IPS-18a (cell line): ENCODE results near the gene GPER1.

Source experiments
- H3K27ac ChIP-seq: one replicate; pipeline ENCODE4 v1.5.1; 2013; ENCODE audit warnings: low read length
- H3K27me3 ChIP-seq: one replicate; pipeline ENCODE4 v1.6.1; 2013; ENCODE audit warnings: mild to moderate bottlenecking, low read length; ENCODE audit not compliant: control insufficient read depth, insufficient read depth
- H3K36me3 ChIP-seq: one replicate; pipeline ENCODE4 v1.6.1; 2013; ENCODE audit warnings: low read depth, low read length; ENCODE audit not compliant: control insufficient read depth
- H3K4me1 ChIP-seq: one replicate; pipeline ENCODE4 v1.6.1; 2013; ENCODE audit warnings: low read depth, low read length; ENCODE audit not compliant: control insufficient read depth
- H3K4me3 ChIP-seq: one replicate; pipeline ENCODE4 v1.5.1; 2013; ENCODE audit warnings: low read length
- H3K9ac ChIP-seq: one replicate; pipeline ENCODE4 v1.6.1; 2013; ENCODE audit warnings: mild to moderate bottlenecking, low read length, moderate library complexity
- H3K9me3 ChIP-seq: one replicate; pipeline ENCODE4 v1.6.1; 2013; ENCODE audit warnings: low read depth, low read length; ENCODE audit not compliant: control insufficient read depth

The GPER1 gene

GRCh38 chr7:1123715-1124114 lies 35.8 kb downstream of the GPER1 start:
- H3K27me3 ChIP-seq: no peaks in the 10 kb centered on the region
- no peaks in the 10 kb centered on the region for H3K9me3 ChIP-seq
- no peak overlapping the region for H3K27ac ChIP-seq
- H3K36me3 ChIP-seq: peaks cover 13% of the 10 kb centered on the region
- H3K4me3 ChIP-seq: no peak overlapping the region
- no peaks in the 10 kb centered on the region for H3K4me1 ChIP-seq
- H3K9ac ChIP-seq: no peak overlapping the region

- Histone ChIP-seq H3K36me3 (peaks cover 13% of the 10 kb centered on the region), H3K27ac (no peak overlapping the region), H3K9ac (no peak overlapping the region), H3K27me3 (no peaks in the 10 kb centered on the region), H3K4me1 (no peaks in the 10 kb centered on the region), H3K4me3 (no peak overlapping the region), H3K9me3 (no peaks in the 10 kb centered on the region)
Measured at GRCh38 chr7:1124164-1124563, 36.3 kb downstream of the GPER1 start.

GRCh38 chr7:1124816-1125602 lies 37.1 kb downstream of the GPER1 start:
- peaks cover 13% of the 10 kb centered on the region for H3K36me3 ChIP-seq
- no peak overlapping the region for H3K9ac ChIP-seq
- no peaks in the 10 kb centered on the region for H3K4me1 ChIP-seq
- H3K27me3 ChIP-seq: no peaks in the 10 kb centered on the region
- H3K4me3 ChIP-seq: no peak overlapping the region
- H3K27ac ChIP-seq: no peak overlapping the region
- H3K9me3 ChIP-seq: no peaks in the 10 kb centered on the region

GRCh38 chr7:1125603-1125969 lies 37.7 kb downstream of the GPER1 start:
- no peaks in the 10 kb centered on the region for H3K4me1 ChIP-seq
- H3K27ac ChIP-seq: no peak overlapping the region
- no peak overlapping the region for H3K9ac ChIP-seq
- H3K4me3 ChIP-seq: no peak overlapping the region
- H3K27me3 ChIP-seq: no peaks in the 10 kb centered on the region
- H3K9me3 ChIP-seq: no peaks in the 10 kb centered on the region
- peaks cover 13% of the 10 kb centered on the region for H3K36me3 ChIP-seq

GRCh38 chr7:1127001-1127400 lies 39.1 kb downstream of the GPER1 start:
- Histone ChIP-seq H3K27ac (no peak overlapping the region), H3K27me3 (no peaks in the 10 kb centered on the region), H3K4me1 (no peaks in the 10 kb centered on the region), H3K4me3 (no peak overlapping the region), H3K9ac (no peak overlapping the region), H3K36me3 (peaks cover 13% of the 10 kb centered on the region), H3K9me3 (no peaks in the 10 kb centered on the region)

GRCh38 chr7:1129431-1129830 lies 41.5 kb downstream of the GPER1 start:
- Histone ChIP-seq H3K4me3 (no peak overlapping the region), H3K27ac (no peak overlapping the region), H3K9ac (no peak overlapping the region), H3K27me3 (no peaks in the 10 kb centered on the region), H3K4me1 (no peaks in the 10 kb centered on the region), H3K36me3 (peaks cover 13% of the 10 kb centered on the region), H3K9me3 (no peaks in the 10 kb centered on the region)

GRCh38 chr7:1130021-1130990 lies 42.4 kb downstream of the GPER1 start:
- Histone ChIP-seq H3K9ac (no peak overlapping the region), H3K9me3 (no peaks in the 10 kb centered on the region), H3K27me3 (no peaks in the 10 kb centered on the region), H3K4me1 (no peaks in the 10 kb centered on the region), H3K27ac (no peak overlapping the region), H3K36me3 (peaks cover 13% of the 10 kb centered on the region), H3K4me3 (no peak overlapping the region)

- Histone ChIP-seq H3K4me3 (no peak overlapping the region), H3K36me3 (peaks cover 5% of the 10 kb centered on the region), H3K27ac (no peak overlapping the region), H3K27me3 (no peaks in the 10 kb centered on the region), H3K4me1 (peaks cover under 1% of the 10 kb centered on the region), H3K9ac (no peak overlapping the region), H3K9me3 (no peaks in the 10 kb centered on the region)
Measured at GRCh38 chr7:1131471-1132265, 43.8 kb downstream of the GPER1 start.

- no peak overlapping the region for H3K4me3 ChIP-seq
- peaks cover 7% of the 10 kb centered on the region for H3K4me1 ChIP-seq
- H3K9me3 ChIP-seq: no peaks in the 10 kb centered on the region
- no peaks in the 10 kb centered on the region for H3K36me3 ChIP-seq
- H3K27me3 ChIP-seq: no peaks in the 10 kb centered on the region
- no peak overlapping the region for H3K9ac ChIP-seq
- H3K27ac ChIP-seq: no peak overlapping the region
Measured at GRCh38 chr7:1134951-1135350, 47.0 kb downstream of the GPER1 start.

- no peaks in the 10 kb centered on the region for H3K36me3 ChIP-seq
- no peak overlapping the region for H3K27ac ChIP-seq
- no peak overlapping the region for H3K9ac ChIP-seq
- H3K9me3 ChIP-seq: no peaks in the 10 kb centered on the region
- H3K27me3 ChIP-seq: no peaks in the 10 kb centered on the region
- H3K4me3 ChIP-seq: peak overlapping the region; percentile 71
- H3K4me1 ChIP-seq: peaks cover 7% of the 10 kb centered on the region
Measured at GRCh38 chr7:1136841-1137516, 49.1 kb downstream of the GPER1 start.
